WTC11 (cell line): ENCODE measurements around the gene MRPS27. TPM values are rescaled to one million over a fixed set of nuclear protein-coding genes. Genes with fewer than 3 reads are reported as not detected.

Source experiments
- ATAC-seq: fragments of 200-7000 bp; cut with Tn5 transposase; 2 replicates; pipeline ENCODE4 v1.10.0; 2021; ENCODE audit warnings: mild to moderate bottlenecking, moderate library complexity
- CTCF ChIA-PET: fragments of 300-600 bp; sonication (Branson Sonifier 250); formaldehyde crosslinking; loops from one replicate; lab custom pipeline; 2021; ENCODE audit warnings: antibody characterized with exemption; lab: Charles Lee
- POLR2A ChIA-PET: fragments of 350-600 bp; sonication (Branson Sonifier 250); formaldehyde crosslinking; loops from one replicate; lab custom pipeline; 2021; ENCODE audit warnings: antibody characterized with exemption; lab: Charles Lee
- DNase-seq: peaks from one replicate; pipeline ENCODE4 v3.0.0; 2021; ENCODE audit warnings: low spot score
- H3K27ac Mint-ChIP-seq: 2 replicates; pipeline ENCODE4 v1.8.0; 2021; ENCODE audit warnings: mixed read lengths
- H3K27me3 Mint-ChIP-seq: 2 replicates; pipeline ENCODE4 v1.8.0; 2021; ENCODE audit warnings: low read depth, mild to moderate bottlenecking, moderate library complexity, mixed read lengths
- H3K36me3 Mint-ChIP-seq: 2 replicates; pipeline ENCODE4 v1.8.0; 2021; ENCODE audit warnings: mixed read lengths
- H3K4me1 Mint-ChIP-seq: 2 replicates; pipeline ENCODE4 v1.8.0; 2022; ENCODE audit warnings: mixed read lengths
- H3K4me3 Mint-ChIP-seq: 2 replicates; pipeline ENCODE4 v1.8.0; 2021; ENCODE audit warnings: mild to moderate bottlenecking, moderate library complexity, mixed read lengths
- H3K9me3 Mint-ChIP-seq: 2 replicates; pipeline ENCODE4 v1.8.0; 2021; ENCODE audit warnings: mixed read lengths
- ATF6 ChIP-seq: sonication (generic); formaldehyde crosslinking; IDR thresholded peaks from 2 replicates; pipeline ENCODE4 v1.8.1; 2023; ENCODE audit warnings: mild to moderate bottlenecking, missing genetic modification reagents
- CDX4 ChIP-seq: fragments of 250-450 bp; sonication (Bioruptor Pico); IDR thresholded peaks from 2 replicates; pipeline ENCODE4 v1.9.0; 2021; ENCODE audit warnings: moderate library complexity, mild to moderate bottlenecking, inconsistent platforms, borderline replicate concordance
- CREB1 ChIP-seq: sonication (generic); formaldehyde crosslinking; IDR thresholded peaks from 2 replicates; pipeline ENCODE4 v1.8.0; 2023; ENCODE audit warnings: mild to moderate bottlenecking, missing genetic modification reagents
- CREM ChIP-seq: sonication (generic); formaldehyde crosslinking; IDR thresholded peaks from 2 replicates; pipeline ENCODE4 v1.8.1; 2022; ENCODE audit warnings: mild to moderate bottlenecking, missing genetic modification reagents, moderate library complexity
- E2F5 ChIP-seq: sonication (generic); formaldehyde crosslinking; IDR thresholded peaks from 2 replicates; pipeline ENCODE4 v1.8.1; 2022; ENCODE audit warnings: mild to moderate bottlenecking, moderate library complexity, missing genetic modification reagents
- FOXJ3 ChIP-seq: sonication (generic); formaldehyde crosslinking; IDR thresholded peaks from 2 replicates; pipeline ENCODE4 v1.9.0; 2021; ENCODE audit warnings: missing genetic modification reagents, mild to moderate bottlenecking, borderline replicate concordance
- KAT7 ChIP-seq: sonication (generic); formaldehyde crosslinking; IDR thresholded peaks from 2 replicates; pipeline ENCODE4 v1.8.1; 2023; ENCODE audit warnings: missing genetic modification reagents, mild to moderate bottlenecking, borderline replicate concordance
- NFE2L1 ChIP-seq: sonication (generic); formaldehyde crosslinking; IDR thresholded peaks from 2 replicates; pipeline ENCODE4 v1.8.1; 2023; ENCODE audit warnings: missing genetic modification reagents
- SMAD3 ChIP-seq: sonication (generic); formaldehyde crosslinking; IDR thresholded peaks from 2 replicates; pipeline ENCODE4 v1.8.0; 2022; ENCODE audit warnings: missing genetic modification reagents, mild to moderate bottlenecking, borderline replicate concordance
- ZNF281 ChIP-seq: sonication (generic); formaldehyde crosslinking; IDR thresholded peaks from 2 replicates; pipeline ENCODE4 v1.8.0; 2023; ENCODE audit warnings: mild to moderate bottlenecking, missing genetic modification reagents
- ZNF396 ChIP-seq: fragments of 250-450 bp; sonication (Bioruptor Pico); IDR thresholded peaks from 2 replicates; pipeline ENCODE4 v1.8.0; 2021; ENCODE audit warnings: mild to moderate bottlenecking, moderate library complexity, borderline replicate concordance
- ZNF423 ChIP-seq: fragments of 250-450 bp; sonication (Bioruptor Pico); IDR thresholded peaks from 2 replicates; pipeline ENCODE4 v2.1.2; 2022; ENCODE audit warnings: mild to moderate bottlenecking, moderate library complexity
- ZNF671 ChIP-seq: fragments of 250-450 bp; sonication (Bioruptor Pico); IDR thresholded peaks from 2 replicates; pipeline ENCODE4 v1.8.0; 2021; ENCODE audit warnings: mild to moderate bottlenecking
- ZSCAN18 ChIP-seq: fragments of 250-450 bp; sonication (Bioruptor Pico); IDR thresholded peaks from 2 replicates; pipeline ENCODE4 v2.1.2; 2022; ENCODE audit warnings: mild to moderate bottlenecking, moderate library complexity
- total RNA-seq: library from RNA; stranded (reverse); gene quantifications from 3 replicates; pipeline ENCODE4 v1.2.3, GENCODE V29; 2021
- TF ChIP-seq, protein P1 (sequence below): sonication (generic); formaldehyde crosslinking; IDR thresholded peaks from 2 replicates; pipeline ENCODE4 v1.8.0; 2022; ENCODE audit warnings: mild to moderate bottlenecking, missing genetic modification reagents
- TF ChIP-seq, protein P2 (sequence below): fragments of 200-600 bp; IDR thresholded peaks from 2 replicates; pipeline ENCODE4 v1.8.0; 2022; ENCODE audit warnings: antibody characterized with exemption

MRPS27 gene
- total RNA-seq, 1 experiment from 2014 or later: 80.1 TPM

- no peak for TF ChIP-seq ZSCAN18
- no peak for TF ChIP-seq SMAD3 (CRISPR knock-in tag)
- TF ChIP-seq NFE2L1: no peak
- TF ChIP-seq ZNF281 (CRISPR knock-in tag): no peak
- TF ChIP-seq, all 79 proteins: peak for 0
These were observed 25.6 kb downstream of the MRPS27 start (continued) for GRCh38 chr5:72294473-72294872.

DNA sequence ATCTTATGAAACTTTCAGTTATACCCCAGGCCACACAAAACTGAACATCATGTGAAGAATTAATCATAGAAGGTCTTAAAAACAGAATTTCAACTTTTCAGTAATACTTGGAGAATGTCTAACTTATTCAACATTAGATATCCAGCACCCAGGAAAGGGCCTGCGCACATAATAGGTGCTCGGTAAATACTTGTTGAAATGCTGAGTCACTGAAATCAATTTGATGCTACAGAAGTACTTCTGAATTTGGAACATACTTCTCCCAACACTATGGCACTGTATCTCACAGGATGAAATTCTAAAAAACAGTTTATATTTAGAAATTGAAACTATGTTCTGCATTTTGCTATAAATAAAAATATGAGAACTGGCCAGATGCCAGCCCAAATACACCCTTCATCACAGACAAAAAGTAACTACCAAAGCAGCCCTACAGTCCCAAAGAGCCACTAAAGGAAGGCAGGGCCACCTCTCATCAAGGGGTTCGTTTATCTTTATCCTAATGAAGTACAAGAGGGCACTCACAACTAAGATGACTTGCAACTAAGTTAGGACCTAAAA is 26.5 kb downstream of the MRPS27 start:
- peaks cover 18% of the 10 kb centered on the region for H3K36me3 Mint-ChIP-seq
- peaks cover 14% of the 10 kb centered on the region for H3K4me1 Mint-ChIP-seq
- TF ChIP-seq ATF6: no peak
- TF ChIP-seq ZNF671 (CRISPR knock-in tag): no peak
- TF ChIP-seq KAT7 (CRISPR knock-in tag): no peak
- TF ChIP-seq CREM (CRISPR knock-in tag): no peak
- TF ChIP-seq FOXJ3: no peak
- TF ChIP-seq E2F5 (CRISPR knock-in tag): no peak
- TF ChIP-seq ZNF423 (CRISPR knock-in tag): no peak
- TF ChIP-seq CREB1: no peak
- TF ChIP-seq, protein P1, sequence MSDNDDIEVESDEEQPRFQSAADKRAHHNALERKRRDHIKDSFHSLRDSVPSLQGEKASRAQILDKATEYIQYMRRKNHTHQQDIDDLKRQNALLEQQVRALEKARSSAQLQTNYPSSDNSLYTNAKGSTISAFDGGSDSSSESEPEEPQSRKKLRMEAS: no peak
- TF ChIP-seq CDX4 (CRISPR knock-in tag): no peak
- TF ChIP-seq, protein P2, sequence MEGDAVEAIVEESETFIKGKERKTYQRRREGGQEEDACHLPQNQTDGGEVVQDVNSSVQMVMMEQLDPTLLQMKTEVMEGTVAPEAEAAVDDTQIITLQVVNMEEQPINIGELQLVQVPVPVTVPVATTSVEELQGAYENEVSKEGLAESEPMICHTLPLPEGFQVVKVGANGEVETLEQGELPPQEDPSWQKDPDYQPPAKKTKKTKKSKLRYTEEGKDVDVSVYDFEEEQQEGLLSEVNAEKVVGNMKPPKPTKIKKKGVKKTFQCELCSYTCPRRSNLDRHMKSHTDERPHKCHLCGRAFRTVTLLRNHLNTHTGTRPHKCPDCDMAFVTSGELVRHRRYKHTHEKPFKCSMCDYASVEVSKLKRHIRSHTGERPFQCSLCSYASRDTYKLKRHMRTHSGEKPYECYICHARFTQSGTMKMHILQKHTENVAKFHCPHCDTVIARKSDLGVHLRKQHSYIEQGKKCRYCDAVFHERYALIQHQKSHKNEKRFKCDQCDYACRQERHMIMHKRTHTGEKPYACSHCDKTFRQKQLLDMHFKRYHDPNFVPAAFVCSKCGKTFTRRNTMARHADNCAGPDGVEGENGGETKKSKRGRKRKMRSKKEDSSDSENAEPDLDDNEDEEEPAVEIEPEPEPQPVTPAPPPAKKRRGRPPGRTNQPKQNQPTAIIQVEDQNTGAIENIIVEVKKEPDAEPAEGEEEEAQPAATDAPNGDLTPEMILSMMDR: no peak
- TF ChIP-seq ZNF396 (CRISPR knock-in tag): no peak
- TF ChIP-seq, all 79 proteins: peak for 0
- Mint-ChIP-seq H3K4me3 (no peak overlapping the region), H3K9me3 (no peaks in the 10 kb centered on the region), H3K27ac (no peak overlapping the region), H3K27me3 (no peaks in the 10 kb centered on the region)
- CTCF ChIA-PET: no interaction called here
- POLR2A ChIA-PET: interaction anchor here (0.5 to 0.7 kb wide), 2 partner anchors 95 to 183 kb away, joined by 3 read pairs; no protein-coding TSS in a partner anchor
- DNase-seq (no peak), ATAC-seq (no peak)
